Heart left ventricle (tissue), 13 donors: ENCODE measurements around the gene TNRC6A.

Source experiments
- CTCF ChIP-seq, 12 donors: fragments of 200-600 bp; sonication (generic) in 4 of 12; IDR thresholded peaks; one replicate each; pipeline versions ENCODE4 v1.5.0 to v1.8.0; 2018 to 2022; ENCODE audit warnings: antibody characterized with exemption in 12 of 12, mild to moderate bottlenecking in 5 of 12
- POLR2A ChIP-seq, 2 donors: fragments of 450-650 bp; IDR thresholded peaks; one replicate each; pipeline ENCODE4 v1.6.1; 2017; ENCODE audit warnings: antibody characterized with exemption in 2 of 2, mild to moderate bottlenecking in 2 of 2, moderate library complexity in 2 of 2
- donor health status: ischemic (EF 13 %, LVEDD 7.1; RV severe dilation, severe dysfunction).
- donor health status: DM: no; HTN: yes; CAD: no.
- donor health status: DM: no; HTN: no; CAD: no.
- donor health status: ischemic (EF 25% LVEDD 6.9; RV normal size, moderate dysfunction).
- donor health status: ischemic (EF 25% LVEDD 5.7; RV mildly dilated, moderate dysfunction).
- donor health status: ischemic (EF 35%, LVEDD 5.7; RV mildly dilated, moderate dysfunction).
- donor health status: nonischemic (EF 11% LVEDD 7.7; RV severe dilation, severe dysfunction).
- donor health status: DM: yes; HTN: yes; CAD: no.
- donor health status: PGD.
- donor health status: ischemic (EF 29% LVEDD 5.4; RV normal size, mild dysfunction).
- donor health status: nonischemic (EF 23%, LVEDD 6.1; RV moderate dilation, normal function).

GRCh38 chr16:24692854-24693253 is 36.6 kb upstream of the TNRC6A start:
- TF ChIP-seq POLR2A (IDR thresholded peaks at IDR 0.05) (no peak), CTCF (IDR thresholded peaks at IDR 0.05) (no peak)
